Ovary (tissue), 9 donors: ENCODE results near the gene PTH2R. TPM values are rescaled to one million over a fixed set of nuclear protein-coding genes. Genes with fewer than 3 reads are reported as not detected.
"Not testable (repeated sequence)": the region's sequence is repeated elsewhere in the genome, so short reads cannot be mapped to it uniquely, and the experiment has no call there.

ENCODE experiments used
- DNase-seq, 5 donors: peaks; one replicate each; pipeline ENCODE4 v3.0.0-alpha.2; 2019 to 2020
- H3K27ac ChIP-seq, 2 donors: fragments of 200-600 bp; one replicate each; pipeline versions ENCODE4 v1.5.1 to v1.8.0; 2019 to 2022
- H3K27me3 ChIP-seq: fragments of 200-600 bp; one replicate; pipeline ENCODE4 v1.8.0; 2022
- H3K36me3 ChIP-seq: fragments of 200-600 bp; sonication (generic); one replicate; pipeline ENCODE4 v1.5.1; 2019
- H3K4me1 ChIP-seq: one replicate; pipeline ENCODE4 v1.8.1; 2013; ENCODE audit warnings: mild to moderate bottlenecking, moderate library complexity; ENCODE audit not compliant: insufficient read depth
- H3K4me3 ChIP-seq: fragments of 200-600 bp; sonication (generic); one replicate; pipeline ENCODE4 v1.5.1; 2017
- H3K9me3 ChIP-seq, 2 donors: fragments of 200-600 bp in 1 of 2; sonication (generic) in 1 of 2; one replicate each; pipeline versions ENCODE4 v1.5.1 to v1.8.1; 2013 to 2019; ENCODE audit warnings: mild to moderate bottlenecking in 1 of 2, moderate library complexity in 1 of 2
- EP300 ChIP-seq: sonication (generic); formaldehyde crosslinking; IDR thresholded peaks from one replicate; pipeline ENCODE4 v1.6.1; 2017; ENCODE audit warnings: antibody characterized with exemption
- POLR2A ChIP-seq: fragments of 450-650 bp; IDR thresholded peaks from one replicate; pipeline ENCODE4 v1.6.1; 2017; ENCODE audit warnings: antibody characterized with exemption, mild to moderate bottlenecking, moderate library complexity
- WGBS, 3 donors: extraction: QIAGEN DNeasy Blood & Tissue Kit in 1 of 3; methylation state at CpG; one replicate each; pipeline versions ENCODE4 v1.1.5 to v1.1.7; 2013 to 2017; 5-methylcytosine and 5-hydroxymethylcytosine counted together
- intact Hi-C, 4 donors: fragments of 100-400 bp; cut with DNase I; formaldehyde crosslinking; loops; one replicate each; pipeline versions ENCODE4 v1.11.0 to v1.15.1; 2022 to 2023
- polyA plus RNA-seq, 2 donors: library from polyadenylated mRNA; stranded (reverse); fragments of 200-250 nt in 1 of 2; fragments of 350-450 nt in 1 of 2; fragmentation: Illumina TruSeq in 1 of 2; extraction: RNeasy Lipid Tissue Mini Kit (QIAGEN cat#74804) in 1 of 2; gene quantifications; one replicate each; pipeline ENCODE4 v1.2.3, GENCODE V29; 2013 to 2014
- total RNA-seq, 7 donors: library from RNA; depleted of rRNA in 2 of 7; stranded (reverse); fragments of >200 nt in 2 of 7; fragmentation: NEBNext Ultra II Directional in 3 of 7; extraction: Animal tissue kit (Norgen Biotek cat#: 25700) in 3 of 7; gene quantifications; one replicate each; pipeline versions ENCODE4 v1.1.0 to v1.2.4, GENCODE V29; 2016 to 2023
- TF ChIP-seq, protein P1 (sequence below), 3 donors: fragments of 450-650 bp in 2 of 3; fragments of 200-600 bp in 1 of 3; IDR thresholded peaks; one replicate each; pipeline versions ENCODE4 v1.5.1 to v1.8.0; 2016 to 2022; ENCODE audit warnings: antibody characterized with exemption in 3 of 3, mild to moderate bottlenecking in 1 of 3
- donor health status: DM: no; HTN: no; CAD: no; lungs with moderate emphysema.
- donor health status: DM: no; HTN: no; CAD: no.
- donor health status: Bipolar disorder and iron deficiency.
- donor health status: DM: yes; HTN: yes; CAD: no.
- donor health status: DM: no; HTN: no; CAD: no.
- donor health status: DM: yes; HTN: yes; CAD: no.

The PTH2R gene
- total and polyA plus RNA-seq, 9 donors, result 0.05 to 0.08 (median 0.07) TPM; not detected in 6

DNA sequence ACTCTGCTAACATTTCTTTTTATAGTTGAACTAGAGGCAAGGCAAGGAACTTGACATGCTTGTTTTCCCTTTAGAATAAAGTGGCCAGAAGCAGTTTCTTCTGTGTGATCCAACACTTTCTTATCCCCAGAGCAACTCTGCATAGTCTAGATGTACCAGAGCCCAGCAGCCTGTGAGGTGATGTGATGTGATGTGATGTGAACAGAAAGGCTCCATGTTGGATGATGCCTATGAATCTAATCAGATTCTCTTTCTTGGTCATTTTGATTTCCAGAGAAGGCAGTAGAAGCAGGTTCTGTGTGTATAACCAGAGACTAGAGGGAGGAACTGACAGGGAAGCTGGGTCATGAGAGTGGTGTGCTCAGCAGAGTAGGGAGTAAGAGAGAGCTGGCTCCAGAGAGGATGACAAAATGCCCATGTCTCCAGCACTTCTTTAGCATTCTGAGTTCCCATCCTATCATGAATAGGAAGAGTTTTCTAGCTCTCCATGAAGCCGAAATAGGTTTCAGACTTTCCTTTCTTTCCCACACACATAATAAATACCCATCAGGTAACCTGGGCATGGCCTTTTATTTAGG is 31.0 kb upstream of the PTH2R start:
- DNase-seq, result no peak

DNA sequence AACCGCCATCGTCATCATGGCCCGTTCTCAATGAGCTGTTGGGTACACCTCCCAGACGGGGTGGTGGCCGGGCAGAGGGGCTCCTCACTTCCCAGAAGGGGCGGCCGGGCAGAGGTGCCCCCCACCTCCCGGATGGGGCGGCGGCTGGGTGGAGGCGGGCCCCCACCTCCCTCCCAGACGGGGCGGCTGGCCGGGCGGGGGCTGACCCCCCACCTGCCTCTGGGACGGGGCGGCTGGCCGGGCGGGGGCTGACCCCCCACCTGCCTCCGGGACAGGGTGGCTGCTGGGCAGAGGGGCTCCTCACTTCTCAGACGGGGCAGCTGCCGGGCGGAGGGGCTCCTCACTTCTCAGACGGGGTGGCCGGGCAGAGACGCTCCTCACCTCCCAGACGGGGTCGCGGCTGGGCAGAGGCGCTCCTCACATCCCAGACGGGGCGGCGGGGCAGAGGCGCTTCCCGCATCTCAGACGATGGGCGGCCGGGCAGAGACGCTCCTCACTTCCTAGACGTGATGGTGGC is 29.2 kb upstream of the PTH2R start:
- intact Hi-C loops, result not testable (repeated sequence)

More for the DNA sequence above, 31.0 kb upstream of the PTH2R start:
- Histone ChIP-seq H3K4me1 (no peaks in the 10 kb centered on the region), H3K36me3 (no peaks in the 10 kb centered on the region), H3K27ac (no peak overlapping the region), H3K9me3 (no peaks in the 10 kb centered on the region), H3K27me3 (no peaks in the 10 kb centered on the region), H3K4me3 (no peak overlapping the region)
- TF ChIP-seq, protein P1, sequence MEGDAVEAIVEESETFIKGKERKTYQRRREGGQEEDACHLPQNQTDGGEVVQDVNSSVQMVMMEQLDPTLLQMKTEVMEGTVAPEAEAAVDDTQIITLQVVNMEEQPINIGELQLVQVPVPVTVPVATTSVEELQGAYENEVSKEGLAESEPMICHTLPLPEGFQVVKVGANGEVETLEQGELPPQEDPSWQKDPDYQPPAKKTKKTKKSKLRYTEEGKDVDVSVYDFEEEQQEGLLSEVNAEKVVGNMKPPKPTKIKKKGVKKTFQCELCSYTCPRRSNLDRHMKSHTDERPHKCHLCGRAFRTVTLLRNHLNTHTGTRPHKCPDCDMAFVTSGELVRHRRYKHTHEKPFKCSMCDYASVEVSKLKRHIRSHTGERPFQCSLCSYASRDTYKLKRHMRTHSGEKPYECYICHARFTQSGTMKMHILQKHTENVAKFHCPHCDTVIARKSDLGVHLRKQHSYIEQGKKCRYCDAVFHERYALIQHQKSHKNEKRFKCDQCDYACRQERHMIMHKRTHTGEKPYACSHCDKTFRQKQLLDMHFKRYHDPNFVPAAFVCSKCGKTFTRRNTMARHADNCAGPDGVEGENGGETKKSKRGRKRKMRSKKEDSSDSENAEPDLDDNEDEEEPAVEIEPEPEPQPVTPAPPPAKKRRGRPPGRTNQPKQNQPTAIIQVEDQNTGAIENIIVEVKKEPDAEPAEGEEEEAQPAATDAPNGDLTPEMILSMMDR (IDR thresholded peaks at IDR 0.05), result no peak
- TF ChIP-seq EP300, result no peak
- TF ChIP-seq POLR2A, result no peak
- 81 to 88% (median 83%) methylated on average over 1 of the region's 1 CpG for WGBS, 3 donors
- intact Hi-C loops, result no loop called here

DNA sequence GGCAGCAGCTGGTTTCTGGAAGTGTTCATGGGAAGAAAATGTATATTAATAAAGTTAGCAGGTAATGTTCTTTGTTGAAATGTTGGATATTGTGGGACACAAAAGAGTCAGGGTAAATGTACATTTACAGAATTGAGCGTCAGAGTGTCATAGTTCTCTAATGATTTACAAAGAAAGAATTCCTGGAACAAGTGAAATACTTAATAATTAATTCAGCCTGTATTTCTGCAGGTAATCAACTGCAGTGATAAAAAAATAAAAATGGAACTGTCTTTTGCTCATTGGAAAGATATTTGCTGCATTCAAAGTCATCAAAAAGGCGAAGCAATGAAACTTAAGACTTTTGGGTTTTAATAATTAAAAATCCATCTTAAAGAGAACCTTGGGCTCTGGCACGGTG is 27.4 kb upstream of the PTH2R start:
- H3K9me3 ChIP-seq, result no peaks in the 10 kb centered on the region
- intact Hi-C loops, result no loop called here
- no peaks in the 10 kb centered on the region for H3K27me3 ChIP-seq
- DNase-seq, result no peak
- no peaks in the 10 kb centered on the region for H3K4me1 ChIP-seq
- no peak overlapping the region for H3K4me3 ChIP-seq
- H3K36me3 ChIP-seq, result no peaks in the 10 kb centered on the region
- TF ChIP-seq EP300 (no peak), POLR2A (no peak)
- TF ChIP-seq, protein P1 (IDR thresholded peaks at IDR 0.05), result no peak
- no peak overlapping the region for H3K27ac ChIP-seq
- 81 to 85% (median 83%) methylated on average over 3 of the region's 3 CpGs for WGBS, 3 donors

More for the DNA sequence above, 29.2 kb upstream of the PTH2R start:
- not testable (repeated sequence) for H3K4me3 ChIP-seq, DNase-seq, H3K27ac ChIP-seq, H3K4me1 ChIP-seq, H3K9me3 ChIP-seq, H3K36me3 ChIP-seq, H3K27me3 ChIP-seq
- 86 to 91% (median 88%) methylated on average over 15 to 36 of the region's 40 CpGs for WGBS, 3 donors

DNA sequence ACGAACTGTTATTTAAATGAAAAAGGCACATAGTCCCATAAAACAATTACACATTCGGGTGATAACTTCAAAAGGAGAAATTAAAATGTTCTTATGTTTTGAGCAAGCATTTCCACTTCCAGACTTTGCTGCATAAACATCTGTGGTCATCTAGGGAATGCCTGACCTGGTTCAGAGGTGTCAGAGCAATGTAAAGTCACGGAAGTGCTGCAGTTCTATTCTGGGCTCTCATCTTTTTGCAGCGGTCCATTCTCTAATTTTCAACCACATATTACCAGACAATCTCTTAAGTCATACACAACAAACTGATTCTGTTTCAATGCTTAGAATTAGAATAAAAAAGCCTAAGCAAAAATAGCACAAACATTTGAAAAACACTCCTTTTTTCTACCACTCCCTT is 22.0 kb upstream of the PTH2R start:
- 49 to 64% (median 52%) methylated on average over 4 of the region's 4 CpGs for WGBS, 3 donors
- no peak overlapping the region for H3K4me3 ChIP-seq
- intact Hi-C loops, result no loop called here
- no peaks in the 10 kb centered on the region for H3K4me1 ChIP-seq
- H3K9me3 ChIP-seq, result no peaks in the 10 kb centered on the region
- H3K36me3 ChIP-seq, result no peaks in the 10 kb centered on the region
- TF ChIP-seq EP300 (no peak), POLR2A (no peak)
- TF ChIP-seq, protein P1 (IDR thresholded peaks at IDR 0.05), result no peak
- no peak for DNase-seq
- H3K27ac ChIP-seq, result no peak overlapping the region
- no peaks in the 10 kb centered on the region for H3K27me3 ChIP-seq

DNA sequence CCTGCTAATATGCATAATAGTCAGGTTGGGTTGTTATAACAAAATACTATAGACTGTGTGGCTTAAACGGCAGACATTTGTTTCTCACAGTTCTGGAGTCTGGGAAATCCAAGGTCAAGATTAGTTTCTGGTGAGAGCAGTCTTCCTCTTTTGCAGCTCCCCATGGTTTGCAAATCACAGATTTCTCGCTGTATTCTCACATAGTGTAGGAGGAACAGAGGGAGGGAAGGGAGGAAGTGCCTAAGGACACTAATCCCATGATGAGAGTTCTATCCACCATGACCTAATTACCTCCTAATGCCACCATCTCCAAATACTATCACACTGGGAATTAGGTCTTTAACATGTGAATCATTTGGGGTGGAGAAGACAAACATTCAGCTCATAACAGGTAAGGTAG is 20.1 kb upstream of the PTH2R start:
- no peaks in the 10 kb centered on the region for H3K27me3 ChIP-seq
- no peak overlapping the region for H3K27ac ChIP-seq
- H3K9me3 ChIP-seq, result no peaks in the 10 kb centered on the region
- DNase-seq, result no peak
- H3K4me1 ChIP-seq, result no peaks in the 10 kb centered on the region
- H3K36me3 ChIP-seq, result no peaks in the 10 kb centered on the region
- WGBS, 3 donors, result 20 to 27% (median 25%) methylated on average over 2 of the region's 2 CpGs
- intact Hi-C loops, result no loop called here
- no peak overlapping the region for H3K4me3 ChIP-seq
- TF ChIP-seq EP300 (no peak), POLR2A (no peak)
- TF ChIP-seq, protein P1 (IDR thresholded peaks at IDR 0.05), result no peak
